HepG2 (cell line): ENCODE results near the gene NFATC3. TPM values are rescaled to one million over a fixed set of nuclear protein-coding genes. Genes with fewer than 3 reads are reported as not detected.

Experiments used
- AGO2 ChIP-seq: fragments of 200-400 bp; formaldehyde crosslinking; optimal IDR thresholded peaks from 2 replicates; pipeline ENCODE3; 2017; ENCODE audit warnings: mild to moderate bottlenecking, low read depth, low read length, moderate library complexity
- CREB1 ChIP-seq, 2 experiments: fragments of 450-650 bp in 1 of 2; IDR thresholded peaks; 2 replicates each; pipeline ENCODE4 v1.6.1; 2016 to 2017; ENCODE audit warnings: control low read depth in 1 of 2, mild to moderate bottlenecking in 1 of 2, missing compliant biosample characterization in 1 of 2, missing genetic modification characterization in 1 of 2
- CREM ChIP-seq, 2 experiments: sonication (generic) in 1 of 2; formaldehyde crosslinking in 1 of 2; IDR thresholded peaks; 2 replicates each; pipeline versions ENCODE4 v1.4.0 to v1.6.1; 2016 to 2020; ENCODE audit warnings: antibody characterized with exemption in 1 of 2, mild to moderate bottlenecking in 1 of 2, missing genetic modification reagents in 1 of 2
- FOXK1 ChIP-seq: sonication (generic); formaldehyde crosslinking; IDR thresholded peaks from 2 replicates; pipeline ENCODE4 v1.4.0; 2020; ENCODE audit warnings: low read depth, missing genetic modification reagents, borderline replicate concordance
- KAT2B ChIP-seq: fragments of 150-350 bp; IDR thresholded peaks from 2 replicates; pipeline ENCODE4 v1.6.1; 2014; ENCODE audit warnings: low read depth, low read length, borderline replicate concordance
- LCORL ChIP-seq, 2 experiments: fragments of 450-650 bp in 1 of 2; sonication (generic) in 1 of 2; formaldehyde crosslinking in 1 of 2; IDR thresholded peaks; 2 replicates each; pipeline versions ENCODE4 v1.5.0 to v1.6.1; 2017 to 2020; ENCODE audit warnings: antibody characterized with exemption in 1 of 2, missing genetic modification reagents in 1 of 2
- PHF8 ChIP-seq: sonication (generic); formaldehyde crosslinking; IDR thresholded peaks from 2 replicates; pipeline ENCODE4 v1.5.0; 2020; ENCODE audit warnings: missing genetic modification reagents
- RFX3 ChIP-seq: IDR thresholded peaks from 2 replicates; pipeline ENCODE4 v1.6.1; 2016; ENCODE audit warnings: missing biosample characterization, missing genetic modification reagents
- SAP130 ChIP-seq: IDR thresholded peaks from 2 replicates; pipeline ENCODE4 v1.6.1; 2016; ENCODE audit warnings: low read depth
- TRIM24 ChIP-seq: sonication (generic); formaldehyde crosslinking; IDR thresholded peaks from 2 replicates; pipeline ENCODE4 v1.8.0; 2022; ENCODE audit warnings: mild to moderate bottlenecking, missing genetic modification reagents
- U2AF2 ChIP-seq: fragments of 200-400 bp; formaldehyde crosslinking; IDR thresholded peaks from 2 replicates; pipeline ENCODE4 v1.6.1; 2017; ENCODE audit warnings: low read depth, mild to moderate bottlenecking, low read length
- ZBTB20 ChIP-seq: sonication (generic); formaldehyde crosslinking; IDR thresholded peaks from 2 replicates; pipeline ENCODE4 v1.8.1; 2023; ENCODE audit warnings: missing genetic modification reagents, low read depth, mild to moderate bottlenecking, borderline replicate concordance
- ZC3H13 ChIP-seq: sonication (generic); formaldehyde crosslinking; IDR thresholded peaks from 2 replicates; pipeline ENCODE4 v1.8.1; 2023; ENCODE audit warnings: mild to moderate bottlenecking, missing genetic modification reagents, moderate library complexity
- ZMAT3 ChIP-seq: sonication (generic); formaldehyde crosslinking; conservative IDR thresholded peaks from 2 replicates; pipeline ENCODE4 v1.7.0; 2021; ENCODE audit warnings: missing genetic modification reagents
- ZNF205 ChIP-seq: IDR thresholded peaks from 2 replicates; pipeline ENCODE4 v1.6.1; 2018; ENCODE audit warnings: missing biosample characterization, missing genetic modification reagents
- polyA plus RNA-seq, 8 experiments: library from polyadenylated mRNA; depleted of rRNA in 3 of 8; stranded (reverse) in 7 of 8; unstranded in 1 of 8; fragments of >200 nt; fragmentation: Illumina TruSeq in 4 of 8; extraction: Trizol in 4 of 8; gene quantifications; 2 replicates each; pipeline versions ENCODE4 v1.2.1 to v1.2.3, GENCODE V29; 2011 to 2016; ENCODE audit warnings: low read depth in 4 of 8, missing spikeins in 1 of 8, mixed read lengths in 1 of 8; ENCODE audit not compliant: insufficient read depth in 1 of 8
- total RNA-seq, 5 experiments: library from RNA; depleted of rRNA; stranded (reverse); fragments of >200 nt; fragmentation: Illumina TruSeq; extraction: Trizol; gene quantifications; 2 replicates each; pipeline ENCODE4 v1.2.3, GENCODE V29; 2016; ENCODE audit warnings: low read depth in 1 of 5
- TF ChIP-seq, protein P1 (sequence below): sonication (generic); formaldehyde crosslinking; IDR thresholded peaks from 2 replicates; pipeline ENCODE4 v1.5.0; 2020; ENCODE audit warnings: mild to moderate bottlenecking, missing genetic modification reagents, borderline replicate concordance
- TF ChIP-seq, protein P2 (sequence below): sonication (generic); formaldehyde crosslinking; IDR thresholded peaks from 2 replicates; pipeline ENCODE4 v1.4.0; 2020; ENCODE audit warnings: missing genetic modification reagents, borderline replicate concordance
- TF ChIP-seq, protein P3 (sequence below): sonication (generic); formaldehyde crosslinking; IDR thresholded peaks from 2 replicates; pipeline ENCODE4 v1.5.0; 2020; ENCODE audit warnings: missing genetic modification reagents

NFATC3 gene
- total and polyA plus RNA-seq, 2 of the 13 experiments (the other 11 are each of a cell fraction or from before 2014, with no cell fraction given), result 52.6 to 62.7 TPM

DNA sequence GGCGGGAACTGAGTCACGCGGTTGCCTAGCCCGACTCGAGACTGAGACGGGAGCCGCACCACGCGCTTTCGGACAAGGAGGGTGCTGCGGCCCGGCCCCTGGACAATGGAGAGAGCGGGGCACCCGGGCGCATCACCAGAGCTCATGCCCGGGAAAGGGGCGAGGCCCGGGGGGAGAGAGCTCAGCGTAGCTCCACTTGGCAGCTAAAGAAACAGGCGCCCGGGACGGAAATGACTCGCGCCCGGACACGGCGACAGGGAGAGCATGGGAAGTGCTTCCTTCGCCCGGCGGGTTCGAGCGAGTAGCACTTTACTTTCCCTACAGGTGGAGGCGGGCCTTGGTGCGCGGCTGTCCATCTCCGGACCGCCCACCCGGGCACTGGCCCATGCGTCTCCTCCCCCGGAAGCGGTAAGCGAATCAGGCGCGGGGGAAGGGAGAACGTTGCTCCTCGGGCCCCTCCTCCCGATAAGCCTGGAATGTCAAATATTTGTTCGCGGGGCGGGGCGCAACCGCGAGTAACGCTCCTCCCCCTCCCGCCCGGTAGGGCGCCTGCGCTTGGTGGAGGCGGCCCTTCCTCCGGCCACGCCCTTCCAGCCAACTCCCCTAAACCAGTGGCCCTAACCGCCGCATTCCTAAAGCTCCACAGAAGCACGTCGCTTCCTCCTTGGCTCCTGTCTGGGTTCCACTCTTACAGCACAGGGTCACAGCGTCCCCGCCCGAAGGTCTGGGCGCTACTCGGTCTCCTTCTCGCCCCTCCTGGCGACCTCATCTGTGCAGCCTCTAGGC lies 152.3 kb downstream of the NFATC3 start (continued):
- TF ChIP-seq, protein P1, sequence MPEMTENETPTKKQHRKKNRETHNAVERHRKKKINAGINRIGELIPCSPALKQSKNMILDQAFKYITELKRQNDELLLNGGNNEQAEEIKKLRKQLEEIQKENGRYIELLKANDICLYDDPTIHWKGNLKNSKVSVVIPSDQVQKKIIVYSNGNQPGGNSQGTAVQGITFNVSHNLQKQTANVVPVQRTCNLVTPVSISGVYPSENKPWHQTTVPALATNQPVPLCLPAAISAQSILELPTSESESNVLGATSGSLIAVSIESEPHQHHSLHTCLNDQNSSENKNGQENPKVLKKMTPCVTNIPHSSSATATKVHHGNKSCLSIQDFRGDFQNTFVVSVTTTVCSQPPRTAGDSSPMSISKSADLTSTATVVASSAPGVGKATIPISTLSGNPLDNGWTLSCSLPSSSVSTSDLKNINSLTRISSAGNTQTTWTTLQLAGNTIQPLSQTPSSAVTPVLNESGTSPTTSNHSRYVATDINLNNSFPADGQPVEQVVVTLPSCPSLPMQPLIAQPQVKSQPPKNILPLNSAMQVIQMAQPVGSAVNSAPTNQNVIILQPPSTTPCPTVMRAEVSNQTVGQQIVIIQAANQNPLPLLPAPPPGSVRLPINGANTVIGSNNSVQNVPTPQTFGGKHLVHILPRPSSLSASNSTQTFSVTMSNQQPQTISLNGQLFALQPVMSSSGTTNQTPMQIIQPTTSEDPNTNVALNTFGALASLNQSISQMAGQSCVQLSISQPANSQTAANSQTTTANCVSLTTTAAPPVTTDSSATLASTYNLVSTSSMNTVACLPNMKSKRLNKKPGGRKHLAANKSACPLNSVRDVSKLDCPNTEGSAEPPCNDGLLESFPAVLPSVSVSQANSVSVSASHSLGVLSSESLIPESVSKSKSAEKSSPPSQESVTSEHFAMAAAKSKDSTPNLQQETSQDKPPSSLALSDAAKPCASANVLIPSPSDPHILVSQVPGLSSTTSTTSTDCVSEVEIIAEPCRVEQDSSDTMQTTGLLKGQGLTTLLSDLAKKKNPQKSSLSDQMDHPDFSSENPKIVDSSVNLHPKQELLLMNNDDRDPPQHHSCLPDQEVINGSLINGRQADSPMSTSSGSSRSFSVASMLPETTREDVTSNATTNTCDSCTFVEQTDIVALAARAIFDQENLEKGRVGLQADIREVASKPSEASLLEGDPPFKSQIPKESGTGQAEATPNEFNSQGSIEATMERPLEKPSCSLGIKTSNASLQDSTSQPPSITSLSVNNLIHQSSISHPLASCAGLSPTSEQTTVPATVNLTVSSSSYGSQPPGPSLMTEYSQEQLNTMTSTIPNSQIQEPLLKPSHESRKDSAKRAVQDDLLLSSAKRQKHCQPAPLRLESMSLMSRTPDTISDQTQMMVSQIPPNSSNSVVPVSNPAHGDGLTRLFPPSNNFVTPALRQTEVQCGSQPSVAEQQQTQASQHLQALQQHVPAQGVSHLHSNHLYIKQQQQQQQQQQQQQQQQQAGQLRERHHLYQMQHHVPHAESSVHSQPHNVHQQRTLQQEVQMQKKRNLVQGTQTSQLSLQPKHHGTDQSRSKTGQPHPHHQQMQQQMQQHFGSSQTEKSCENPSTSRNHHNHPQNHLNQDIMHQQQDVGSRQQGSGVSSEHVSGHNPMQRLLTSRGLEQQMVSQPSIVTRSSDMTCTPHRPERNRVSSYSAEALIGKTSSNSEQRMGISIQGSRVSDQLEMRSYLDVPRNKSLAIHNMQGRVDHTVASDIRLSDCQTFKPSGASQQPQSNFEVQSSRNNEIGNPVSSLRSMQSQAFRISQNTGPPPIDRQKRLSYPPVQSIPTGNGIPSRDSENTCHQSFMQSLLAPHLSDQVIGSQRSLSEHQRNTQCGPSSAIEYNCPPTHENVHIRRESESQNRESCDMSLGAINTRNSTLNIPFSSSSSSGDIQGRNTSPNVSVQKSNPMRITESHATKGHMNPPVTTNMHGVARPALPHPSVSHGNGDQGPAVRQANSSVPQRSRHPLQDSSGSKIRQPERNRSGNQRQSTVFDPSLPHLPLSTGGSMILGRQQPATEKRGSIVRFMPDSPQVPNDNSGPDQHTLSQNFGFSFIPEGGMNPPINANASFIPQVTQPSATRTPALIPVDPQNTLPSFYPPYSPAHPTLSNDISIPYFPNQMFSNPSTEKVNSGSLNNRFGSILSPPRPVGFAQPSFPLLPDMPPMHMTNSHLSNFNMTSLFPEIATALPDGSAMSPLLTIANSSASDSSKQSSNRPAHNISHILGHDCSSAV (CRISPR knock-in tag), result 0 out of 2 replicates have a peak, but pooled peaks have one; percentile 68
- TF ChIP-seq RFX3 (CRISPR knock-in tag) (no peak), CREB1 (IDR thresholded peaks at IDR 0.05) (peak; percentile 65; the same call in 1 of the 2 replicates), CREB1 (CRISPR knock-in tag; IDR thresholded peaks at IDR 0.05) (no peak; the same call in 1 of the 2 replicates), SAP130 (peak; percentile 98), KAT2B (no peak), ZMAT3 (CRISPR knock-in tag) (peak; percentile 91), PHF8 (CRISPR knock-in tag) (peak; percentile 56), ZBTB20 (CRISPR knock-in tag) (peak; percentile 81), AGO2 (peak; percentile 92), ZNF205 (CRISPR knock-in tag) (peak; percentile 56; the same call in 1 of the 2 replicates), TRIM24 (CRISPR knock-in tag) (no peak), ZC3H13 (CRISPR knock-in tag) (peak; percentile 94), CREM (IDR thresholded peaks at IDR 0.05) (peak; percentile 69), CREM (CRISPR knock-in tag; IDR thresholded peaks at IDR 0.05) (no peak), U2AF2 (0 out of 2 replicates have a peak, but pooled peaks have one; percentile 4), FOXK1 (CRISPR knock-in tag) (peak; percentile 62), LCORL (IDR thresholded peaks at IDR 0.05) (no peak), LCORL (CRISPR knock-in tag; IDR thresholded peaks at IDR 0.05) (peak; percentile 97)
- TF ChIP-seq, protein P2, sequence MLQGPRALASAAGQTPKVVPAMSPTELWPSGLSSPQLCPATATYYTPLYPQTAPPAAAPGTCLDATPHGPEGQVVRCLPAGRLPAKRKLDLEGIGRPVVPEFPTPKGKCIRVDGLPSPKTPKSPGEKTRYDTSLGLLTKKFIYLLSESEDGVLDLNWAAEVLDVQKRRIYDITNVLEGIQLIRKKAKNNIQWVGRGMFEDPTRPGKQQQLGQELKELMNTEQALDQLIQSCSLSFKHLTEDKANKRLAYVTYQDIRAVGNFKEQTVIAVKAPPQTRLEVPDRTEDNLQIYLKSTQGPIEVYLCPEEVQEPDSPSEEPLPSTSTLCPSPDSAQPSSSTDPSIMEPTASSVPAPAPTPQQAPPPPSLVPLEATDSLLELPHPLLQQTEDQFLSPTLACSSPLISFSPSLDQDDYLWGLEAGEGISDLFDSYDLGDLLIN (CRISPR knock-in tag), result 0 out of 2 replicates have a peak, but pooled peaks have one; percentile 81
- TF ChIP-seq, protein P3, sequence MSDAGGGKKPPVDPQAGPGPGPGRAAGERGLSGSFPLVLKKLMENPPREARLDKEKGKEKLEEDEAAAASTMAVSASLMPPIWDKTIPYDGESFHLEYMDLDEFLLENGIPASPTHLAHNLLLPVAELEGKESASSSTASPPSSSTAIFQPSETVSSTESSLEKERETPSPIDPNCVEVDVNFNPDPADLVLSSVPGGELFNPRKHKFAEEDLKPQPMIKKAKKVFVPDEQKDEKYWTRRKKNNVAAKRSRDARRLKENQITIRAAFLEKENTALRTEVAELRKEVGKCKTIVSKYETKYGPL (CRISPR knock-in tag), result peak; percentile 28; the same call in 1 of the 2 replicates
